Activated naive CD4-positive, alpha-beta T cell treated with Interleukin-2 at 50 U/mL for 16 hours (primary cell): ENCODE measurements around the gene JAGN1.
"Not testable (repeated sequence)": the region's sequence is repeated elsewhere in the genome, so short reads cannot be mapped to it uniquely, and the experiment has no call there.

Experiments
- DNase-seq: peaks from one replicate; pipeline ENCODE4 v3.0.0-alpha.2; 2020

The JAGN1 gene

GRCh38 chr3:9898467-9899241 is 8.2 kb downstream of the JAGN1 start:
- DNase-seq = no peak

GRCh38 chr3:9899289-9899791 is 8.9 kb downstream of the JAGN1 start:
- DNase-seq = no peak

- not testable (repeated sequence) for DNase-seq
Observed at GRCh38 chr3:9900965-9901415, 10.6 kb downstream of the JAGN1 start.

DNA sequence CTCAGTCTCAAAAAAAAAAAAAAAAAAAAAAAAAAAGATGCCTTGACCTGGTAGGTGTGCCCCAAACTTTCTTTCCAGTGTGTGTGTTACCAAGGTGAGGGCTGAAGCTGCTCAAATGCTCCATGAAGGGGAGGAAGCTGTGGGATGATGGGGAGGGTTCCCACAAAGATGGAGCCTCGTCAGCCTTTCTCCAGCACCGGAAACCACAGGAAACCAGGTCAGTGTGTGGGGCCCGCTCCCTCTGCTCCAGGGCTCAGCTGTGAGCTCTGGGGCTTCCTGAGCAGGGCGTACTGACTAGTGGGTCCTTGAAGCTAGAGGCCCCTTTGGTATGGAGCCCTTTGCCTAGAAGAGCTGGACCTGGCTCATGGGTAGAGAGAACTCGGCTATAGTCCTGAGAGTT is 11.6 kb downstream of the JAGN1 start:
- peak; percentile 53 for DNase-seq

- peak; percentile 12 for DNase-seq
Observed at GRCh38 chr3:9902372-9903237, 12.2 kb downstream of the JAGN1 start, which contains the start of gene IL17RE. Gene IL17RE (plus strand): TSS chr3:9902848. CDS start chr3:9902933, 85 bp downstream.

DNA sequence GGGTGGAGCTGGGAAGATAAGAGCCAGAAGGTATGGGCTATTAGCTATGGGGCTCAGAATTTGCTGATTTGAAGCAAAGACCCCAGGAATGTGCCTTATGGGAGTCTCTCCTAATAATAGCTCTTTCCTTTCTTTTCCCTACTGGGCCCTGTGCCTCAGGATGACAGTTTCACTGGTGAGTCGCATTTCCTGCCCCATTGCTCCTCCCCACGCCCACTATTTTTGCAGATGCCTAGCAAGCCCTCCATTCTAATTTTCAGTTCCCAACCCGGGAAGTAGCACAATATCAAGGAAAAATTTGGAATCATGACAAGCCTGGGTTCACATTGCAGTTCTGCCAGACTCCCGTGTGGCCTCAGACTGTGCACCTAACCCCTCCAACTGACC is 12.8 kb downstream of the JAGN1 start:
- DNase-seq = peak; percentile 11

DNA sequence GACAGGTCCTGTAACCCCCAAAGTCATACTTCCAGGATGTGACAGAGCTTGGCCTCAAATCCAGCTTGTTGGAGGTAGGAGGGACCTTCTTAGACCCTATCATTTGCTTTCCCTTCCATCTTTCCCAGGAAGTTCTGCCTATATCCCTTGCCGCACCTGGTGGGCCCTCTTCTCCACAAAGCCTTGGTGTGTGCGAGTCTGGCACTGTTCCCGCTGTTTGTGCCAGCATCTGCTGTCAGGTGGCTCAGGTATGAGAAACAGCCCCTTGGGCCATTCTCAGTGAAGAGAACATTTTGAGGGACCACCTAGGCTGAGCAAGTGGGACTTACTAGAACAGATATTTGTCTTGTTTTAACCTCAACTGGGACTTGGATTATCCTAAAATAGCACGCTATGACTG is 13.5 kb downstream of the JAGN1 start:
- DNase-seq = no peak

DNA sequence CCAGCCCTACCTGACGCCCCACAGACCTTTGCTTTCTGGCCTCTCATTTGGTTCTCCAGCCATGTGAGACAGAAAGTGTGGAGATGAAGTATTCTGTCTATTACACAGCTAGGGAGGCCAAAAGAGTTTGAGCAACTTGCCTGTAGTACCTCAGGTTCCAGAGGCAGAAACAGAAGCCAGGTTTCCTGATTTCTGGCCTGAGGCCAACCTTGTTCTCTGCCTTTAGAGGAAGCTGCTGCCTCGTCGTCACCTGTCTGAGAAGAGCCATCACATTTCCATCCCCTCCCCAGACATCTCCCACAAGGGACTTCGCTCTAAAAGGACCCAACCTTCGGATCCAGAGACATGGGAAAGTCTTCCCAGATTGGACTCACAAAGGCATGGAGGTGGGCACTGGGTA is 16.1 kb downstream of the JAGN1 start:
- DNase-seq = no peak

DNA sequence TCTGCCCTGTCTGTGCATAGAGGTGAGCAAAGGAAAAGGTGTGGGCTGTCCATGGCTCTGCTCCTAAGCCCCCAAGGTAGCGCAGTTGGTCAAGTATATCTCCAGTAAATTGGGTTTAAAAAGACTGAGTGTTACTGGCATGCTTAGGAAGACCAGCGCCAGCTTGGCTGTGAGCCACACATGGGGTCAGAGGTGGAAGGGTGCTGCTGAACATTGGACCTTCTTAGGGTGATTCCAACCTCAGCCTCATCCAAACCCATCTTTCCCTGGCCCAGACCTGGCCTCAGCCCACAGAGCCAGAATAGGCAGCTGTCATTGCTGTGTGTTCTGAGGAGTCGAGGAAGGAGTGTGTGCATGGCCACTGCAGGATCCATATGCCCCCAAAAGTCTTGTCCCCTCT is 17.9 kb downstream of the JAGN1 start:
- DNase-seq = no peak

DNA sequence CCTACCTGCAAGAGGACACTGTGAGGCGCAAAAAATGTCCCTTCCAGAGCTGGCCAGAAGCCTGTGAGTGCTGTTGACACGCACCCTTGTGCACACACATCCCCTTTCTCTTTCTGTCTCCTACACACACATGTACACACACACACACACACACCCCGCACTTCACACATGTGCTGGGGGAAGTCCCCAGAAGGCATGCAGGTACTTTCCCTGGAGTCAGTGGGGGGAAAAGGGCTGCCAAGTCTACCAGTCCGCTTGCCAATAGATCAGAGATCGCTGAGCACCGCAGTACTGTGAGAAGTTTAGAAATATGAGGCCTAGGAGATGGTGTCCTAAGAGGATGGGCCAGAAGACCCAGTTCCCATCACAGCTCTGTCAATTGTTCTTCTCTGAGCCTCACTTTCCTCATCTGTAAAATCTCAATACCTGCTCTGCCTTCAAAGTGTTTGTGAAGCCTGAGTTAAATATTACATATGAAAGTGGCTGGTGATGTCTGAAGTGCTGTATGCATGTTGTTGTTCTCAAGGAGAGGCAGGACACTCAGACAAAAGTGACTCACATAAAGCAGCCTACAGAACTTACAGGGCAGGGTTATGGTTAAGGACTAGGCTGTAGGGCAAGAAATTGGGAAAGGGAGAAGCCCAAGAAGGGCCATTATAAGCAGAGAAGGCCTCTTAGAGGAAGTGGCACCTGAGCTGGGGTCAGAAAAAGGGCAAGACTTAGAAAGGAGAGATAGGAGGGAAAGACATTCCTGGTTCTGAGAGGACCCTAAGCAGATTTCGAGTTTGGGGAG is 19.0 kb downstream of the JAGN1 start:
- peak; percentile 50 for DNase-seq

DNA sequence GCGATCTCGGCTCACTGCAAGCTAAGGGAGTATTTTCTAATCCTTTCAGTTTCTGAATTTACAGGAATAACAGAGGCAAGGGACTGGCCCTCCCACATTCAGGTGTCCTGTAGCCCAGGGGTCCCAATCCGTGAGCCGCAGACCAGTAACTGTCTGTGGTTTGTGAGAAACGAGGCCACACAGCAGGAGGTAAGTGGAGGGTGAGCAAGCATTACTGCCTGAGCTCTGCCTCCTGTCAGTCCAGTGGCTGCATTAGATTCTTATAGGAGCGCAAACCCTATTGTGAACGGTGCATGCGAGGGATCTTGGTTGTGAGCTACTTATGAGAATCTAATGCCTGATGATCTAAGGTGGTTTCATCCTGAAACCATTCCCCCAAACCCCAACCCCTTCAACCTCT is 21.5 kb downstream of the JAGN1 start:
- DNase-seq = no peak

DNA sequence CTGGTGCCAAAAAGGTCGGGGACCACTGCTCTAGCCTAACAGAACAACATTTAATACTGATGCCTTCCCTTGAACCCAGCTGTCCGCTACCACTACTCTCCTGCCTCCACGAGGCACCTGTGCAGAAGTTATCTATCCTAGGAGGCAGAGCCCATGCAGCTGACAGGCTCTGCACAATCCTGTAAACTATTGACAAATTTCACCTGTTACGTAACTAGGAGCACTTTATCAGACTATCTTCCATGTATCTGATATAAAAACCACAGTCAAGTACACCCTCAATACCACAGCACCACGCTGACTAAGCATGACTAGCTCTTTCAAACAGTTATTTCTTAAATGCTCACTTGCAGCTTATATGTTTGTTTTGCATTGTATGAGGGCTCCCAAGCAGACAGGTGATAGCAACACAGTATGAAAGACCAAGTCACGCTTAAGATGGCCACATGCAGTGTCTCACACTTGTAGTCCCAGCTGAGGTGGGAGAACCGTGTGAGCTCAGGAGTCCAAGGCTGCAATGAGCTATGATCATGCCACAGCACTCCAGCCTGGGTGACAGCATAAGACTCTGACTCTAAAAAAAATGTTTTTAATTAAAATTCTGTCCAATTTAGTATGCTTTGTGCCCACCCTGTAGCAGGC is 22.0 kb downstream of the JAGN1 start:
- DNase-seq = peak; percentile 49

GRCh38 chr3:9913601-9914000 is 23.2 kb downstream of the JAGN1 start:
- DNase-seq = no peak

DNA sequence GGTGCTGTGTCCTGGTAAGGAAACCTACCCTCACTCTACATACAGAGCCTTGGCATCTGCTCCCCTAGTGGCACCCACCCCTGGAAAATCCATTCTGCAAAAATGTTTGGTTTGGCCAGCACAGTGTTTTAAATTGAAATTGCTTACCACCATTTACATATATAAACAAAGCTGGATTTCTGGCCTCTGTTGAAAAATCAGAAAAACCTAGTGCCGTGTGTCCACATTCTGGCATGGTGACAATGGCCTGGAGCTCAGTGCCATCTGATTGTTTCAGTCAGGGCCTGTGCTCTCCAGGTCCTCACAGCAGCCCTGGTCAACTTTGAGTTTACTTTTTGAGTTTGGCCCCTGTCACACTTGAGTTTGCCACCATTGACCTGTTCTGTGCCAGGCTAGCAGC is 23.6 kb downstream of the JAGN1 start:
- DNase-seq = no peak

DNA sequence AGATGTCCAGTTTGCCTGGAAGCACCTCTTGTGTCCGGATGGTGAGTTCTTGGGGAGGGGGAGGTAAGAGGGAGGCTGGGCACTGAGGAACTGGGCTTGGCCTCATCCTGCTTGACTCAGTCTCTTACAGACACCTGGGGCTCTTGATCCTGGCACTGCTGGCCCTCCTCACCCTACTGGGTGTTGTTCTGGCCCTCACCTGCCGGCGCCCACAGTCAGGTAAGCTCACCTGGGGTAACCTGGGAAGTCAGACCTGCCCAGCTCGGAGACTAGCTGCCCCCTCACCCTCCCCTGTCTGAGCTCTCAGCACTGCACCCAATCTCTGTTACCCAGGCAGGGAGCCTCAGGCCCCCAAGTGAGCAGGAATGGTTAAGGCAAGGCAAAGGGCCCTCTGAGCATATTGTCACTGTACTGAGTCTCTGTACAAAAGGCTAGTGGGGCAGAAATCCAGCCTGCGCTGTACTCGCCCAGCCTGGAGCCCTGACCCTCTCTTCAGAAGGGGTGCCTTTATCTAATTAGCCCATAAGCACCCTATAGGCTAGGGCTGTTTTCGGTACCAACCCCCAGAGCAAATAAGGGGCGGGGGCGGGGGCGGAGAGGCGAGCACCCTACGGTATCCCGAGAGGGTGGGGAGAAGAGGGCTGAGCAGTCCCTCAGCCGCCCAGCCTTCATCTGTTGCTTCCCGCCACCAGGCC is 24.3 kb downstream of the JAGN1 start:
- DNase-seq = no peak

GRCh38 chr3:9915254-9916141 is 25.1 kb downstream of the JAGN1 start:
- peak; percentile 31 for DNase-seq

- DNase-seq = no peak
Observed at GRCh38 chr3:9916346-9916733, 25.9 kb downstream of the JAGN1 start.

DNA sequence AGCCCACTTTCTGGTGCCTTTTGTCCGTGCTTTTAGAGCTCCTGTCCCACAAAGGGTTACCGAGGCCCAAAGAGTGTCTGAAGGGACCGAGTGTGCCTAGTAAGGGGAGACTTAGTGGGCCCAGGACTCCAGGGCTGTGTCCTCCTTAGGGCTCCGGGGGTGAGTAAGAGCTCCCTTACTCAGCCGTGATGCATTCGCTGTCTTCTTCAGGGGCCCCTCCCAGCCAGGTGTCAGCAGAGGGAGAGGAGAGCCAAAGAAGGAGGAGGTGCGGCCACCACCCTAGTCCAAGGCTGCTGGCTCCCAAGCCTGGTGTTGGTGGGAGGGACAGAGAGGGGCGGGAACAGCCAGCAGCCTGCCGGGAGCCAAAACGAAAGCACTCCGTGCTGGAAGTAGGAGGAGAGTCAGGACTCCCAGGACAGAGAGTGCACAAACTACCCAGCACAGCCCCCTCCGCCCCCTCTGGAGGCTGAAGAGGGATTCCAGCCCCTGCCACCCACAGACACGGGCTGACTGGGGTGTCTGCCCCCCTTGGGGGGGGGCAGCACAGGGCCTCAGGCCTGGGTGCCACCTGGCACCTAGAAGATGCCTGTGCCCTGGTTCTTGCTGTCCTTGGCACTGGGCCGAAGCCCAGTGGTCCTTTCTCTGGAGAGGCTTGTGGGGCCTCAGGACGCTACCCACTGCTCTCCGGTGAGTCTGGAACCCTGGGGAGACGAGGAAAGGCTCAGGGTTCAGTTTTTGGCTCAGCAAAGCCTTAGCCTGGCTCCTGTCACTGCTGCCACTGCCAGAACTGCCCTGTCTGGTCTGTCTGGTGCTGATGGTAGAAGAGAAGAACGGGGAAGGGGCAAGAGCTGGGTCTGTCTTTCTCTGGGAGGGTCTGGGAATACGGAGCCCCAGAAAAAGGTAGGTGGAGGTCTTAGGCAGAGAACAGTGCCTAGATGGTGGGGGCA is 26.6 kb downstream of the JAGN1 start, which contains the start of gene IL17RC:
Gene IL17RC (plus strand): TSS at position 365 of the 947 bp plus-strand sequence. CDS start 218 bp downstream, at position 583.
- DNase-seq = peak; percentile 34

DNA sequence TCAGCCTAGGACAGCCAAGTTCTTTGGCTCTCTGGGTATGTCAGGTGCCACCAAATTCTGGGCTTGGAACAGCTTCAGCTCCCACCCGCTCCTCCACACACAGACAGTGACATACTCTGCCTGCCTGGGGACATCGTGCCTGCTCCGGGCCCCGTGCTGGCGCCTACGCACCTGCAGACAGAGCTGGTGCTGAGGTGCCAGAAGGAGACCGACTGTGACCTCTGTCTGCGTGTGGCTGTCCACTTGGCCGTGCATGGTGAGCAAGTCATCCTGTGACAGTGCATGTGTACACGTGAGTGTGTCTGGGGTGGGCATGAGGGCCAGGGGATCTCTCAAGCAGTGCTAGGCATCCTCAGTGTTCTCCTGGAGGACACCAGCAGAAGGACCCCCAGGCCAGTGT is 27.4 kb downstream of the JAGN1 start:
- DNase-seq = no peak
